CD4-positive, CD25-positive, alpha-beta regulatory T cell (primary cell): ENCODE data around the gene MYO19. TPM values are rescaled to one million over a fixed set of nuclear protein-coding genes. Genes with fewer than 3 reads are reported as not detected.

Experiments
- ATAC-seq, 2 donors: fragments of 150-1000 bp; cut with Tn5 transposase; one replicate each; pipeline ENCODE4 v1.10.0; 2021; ENCODE audit warnings: low read depth in 2 of 2, moderate number of reproducible peaks in 2 of 2, moderate library complexity in 1 of 2
- DNase-seq, 3 donors: peaks; one replicate each; pipeline versions ENCODE4 v3.0.0 to v3.0.0-alpha.2; 2012 to 2022; ENCODE audit warnings: mixed read lengths in 1 of 3
- H3K27ac ChIP-seq: one replicate; pipeline ENCODE4 v1.7.0; 2013; ENCODE audit warnings: mild to moderate bottlenecking, low read length; ENCODE audit not compliant: insufficient read depth, poor library complexity, severe bottlenecking
- H3K27me3 ChIP-seq: one replicate; pipeline ENCODE4 v1.7.0; 2013; ENCODE audit warnings: low read length; ENCODE audit not compliant: control insufficient read depth, insufficient read depth
- H3K36me3 ChIP-seq: one replicate; pipeline ENCODE4 v1.7.0; 2013; ENCODE audit warnings: mild to moderate bottlenecking, low read length, moderate library complexity; ENCODE audit not compliant: control insufficient read depth, insufficient read depth
- H3K4me1 ChIP-seq: 2 replicates; pipeline ENCODE4 v1.7.0; 2013; ENCODE audit warnings: mild to moderate bottlenecking, low read length; ENCODE audit not compliant: insufficient read depth, control insufficient read depth, poor library complexity, severe bottlenecking
- H3K4me3 ChIP-seq: one replicate; pipeline ENCODE4 v1.7.0; 2013; ENCODE audit warnings: low read depth, mild to moderate bottlenecking, low read length, moderate library complexity
- H3K9me3 ChIP-seq, 2 experiments: 1 replicate in 1 of 2; 2 replicates in 1 of 2; pipeline ENCODE4 v1.7.0; 2013; ENCODE audit warnings: low read length in 2 of 2, mild to moderate bottlenecking in 1 of 2, moderate library complexity in 1 of 2; ENCODE audit not compliant: control insufficient read depth in 2 of 2
- H3K27ac Mint-ChIP-seq, 3 donors: one replicate each; pipeline ENCODE4 v1.8.0; 2020 to 2022; ENCODE audit warnings: mild to moderate bottlenecking in 3 of 3, mixed read lengths in 3 of 3, moderate library complexity in 2 of 3
- H3K27me3 Mint-ChIP-seq: one replicate; pipeline ENCODE4 v1.8.0; 2022; ENCODE audit warnings: mild to moderate bottlenecking, mixed read lengths
- H3K36me3 Mint-ChIP-seq: one replicate; pipeline ENCODE4 v1.8.0; 2020; ENCODE audit warnings: mixed read lengths
- H3K4me1 Mint-ChIP-seq, 4 donors: one replicate each; pipeline ENCODE4 v1.8.0; 2020 to 2022; ENCODE audit warnings: mixed read lengths in 4 of 4, mild to moderate bottlenecking in 1 of 4
- H3K4me3 Mint-ChIP-seq, 4 donors: one replicate each; pipeline ENCODE4 v1.8.0; 2020 to 2022; ENCODE audit warnings: mild to moderate bottlenecking in 4 of 4, mixed read lengths in 4 of 4, moderate library complexity in 3 of 4
- H3K9me3 Mint-ChIP-seq, 7 donors: one replicate each; pipeline ENCODE4 v1.8.0; 2020 to 2022; ENCODE audit warnings: mixed read lengths in 7 of 7, mild to moderate bottlenecking in 3 of 7, moderate library complexity in 2 of 7
- polyA plus RNA-seq, 4 donors: library from polyadenylated mRNA; unstranded; fragments of 300-500 nt; fragmentation: Illumina TruSeq; gene quantifications; one replicate each; pipeline ENCODE4 v1.2.3, GENCODE V29; 2021
- total RNA-seq: library from RNA; stranded (reverse); gene quantifications from one replicate; pipeline ENCODE4 v1.2.3, GENCODE V29; 2022

The MYO19 gene
- total and polyA plus RNA-seq, 5 donors from 2014 or later: 4.8 to 86.1 (median 6.0) TPM

DNA sequence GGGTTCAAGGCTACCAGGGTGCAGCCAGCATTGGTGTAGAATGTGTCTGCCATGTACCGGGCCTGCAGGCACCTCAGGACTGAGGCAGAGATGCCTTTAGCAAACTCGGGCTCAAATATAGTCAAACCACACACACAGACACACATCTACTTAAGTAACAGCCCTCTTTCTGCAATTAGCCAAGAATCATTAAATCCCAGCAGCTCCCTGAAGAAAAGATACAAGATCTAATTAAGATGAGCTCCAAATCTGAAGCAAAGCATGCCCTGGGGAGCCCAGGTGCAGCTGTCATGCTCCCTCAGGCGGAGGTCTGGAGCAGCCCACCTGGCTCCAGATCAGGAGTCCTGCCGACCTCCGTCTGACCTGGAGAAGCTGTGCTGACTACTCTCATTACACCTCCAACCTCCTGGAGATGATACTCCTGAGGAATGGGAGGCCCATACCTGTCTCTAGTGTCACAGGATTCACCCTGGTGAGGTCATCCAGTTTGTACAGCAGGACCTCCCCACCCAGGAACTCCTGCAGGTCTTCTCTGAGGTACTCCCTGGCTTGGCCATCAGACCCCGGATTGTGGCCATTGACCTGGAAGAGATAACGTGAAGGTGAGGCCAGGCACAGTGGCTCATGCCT, 6.9 kb downstream of the MYO19 start:
- Mint-ChIP-seq H3K36me3 (peaks cover 35% of the 10 kb centered on the region), H3K4me3 (no peak overlapping the region), H3K4me1 (peaks cover 0 to 20% (median 15%) of the 10 kb centered on the region in 4 donors), H3K27ac (no peak overlapping the region), H3K27me3 (no peaks in the 10 kb centered on the region), H3K9me3 (no peaks in the 10 kb centered on the region)
- no peak for DNase-seq
- Histone ChIP-seq H3K36me3 (peaks cover 72% of the 10 kb centered on the region), H3K4me3 (no peak overlapping the region), H3K4me1 (peaks cover 4% of the 10 kb centered on the region), H3K27ac (no peak overlapping the region), H3K27me3 (no peaks in the 10 kb centered on the region), H3K9me3 (no peaks in the 10 kb centered on the region)
- no peak for ATAC-seq

DNA sequence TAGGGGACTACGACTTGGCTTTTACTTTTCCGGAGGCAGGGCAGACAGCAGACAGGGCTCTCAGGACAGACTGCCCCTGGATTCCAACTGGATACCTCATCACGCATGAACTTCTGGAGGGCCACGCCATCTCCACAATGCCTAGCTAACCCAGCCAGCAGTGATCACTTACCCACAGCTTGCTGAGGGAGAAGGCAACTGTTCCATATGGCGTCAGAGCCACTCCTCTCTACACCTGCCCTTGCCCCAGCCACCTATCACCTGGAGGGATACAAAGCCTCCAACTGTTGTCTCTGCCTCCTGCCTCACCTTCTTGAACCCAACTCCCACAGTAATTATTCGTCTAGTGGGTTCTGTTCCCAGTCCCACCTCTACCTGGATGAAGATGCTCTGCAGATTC, 8.8 kb downstream of the MYO19 start:
- Mint-ChIP-seq H3K4me1 (peaks cover 0 to 18% (median 8%) of the 10 kb centered on the region in 4 donors), H3K27ac (peak overlapping the region in 1 of 3 donors; percentile 70), H3K36me3 (peaks cover 35% of the 10 kb centered on the region), H3K4me3 (no peak overlapping the region), H3K27me3 (no peaks in the 10 kb centered on the region), H3K9me3 (no peaks in the 10 kb centered on the region)
- H3K36me3 ChIP-seq: peaks cover 60% of the 10 kb centered on the region
- H3K9me3 ChIP-seq: no peaks in the 10 kb centered on the region
- ATAC-seq (no peak), DNase-seq (no peak)
- H3K27me3 ChIP-seq: no peaks in the 10 kb centered on the region
- H3K4me3 ChIP-seq: no peak overlapping the region
- H3K4me1 ChIP-seq: peaks cover 4% of the 10 kb centered on the region
- H3K27ac ChIP-seq: no peak overlapping the region

- ATAC-seq (no peak), DNase-seq (no peak)
- H3K27me3 ChIP-seq: no peaks in the 10 kb centered on the region
- Mint-ChIP-seq H3K9me3 (no peaks in the 10 kb centered on the region), H3K27me3 (no peaks in the 10 kb centered on the region), H3K27ac (peak overlapping the region in 1 of 3 donors; percentile 73), H3K4me3 (no peak overlapping the region), H3K36me3 (peaks cover 41% of the 10 kb centered on the region), H3K4me1 (peaks cover 0 to 18% (median 10%) of the 10 kb centered on the region in 4 donors)
- peaks cover 4% of the 10 kb centered on the region for H3K4me1 ChIP-seq
- H3K27ac ChIP-seq: no peak overlapping the region
- H3K9me3 ChIP-seq: no peaks in the 10 kb centered on the region
- H3K36me3 ChIP-seq: peaks cover 61% of the 10 kb centered on the region
- no peak overlapping the region for H3K4me3 ChIP-seq
Measured at GRCh38 chr17:36525113-36525512, 9.6 kb downstream of the MYO19 start.

DNA sequence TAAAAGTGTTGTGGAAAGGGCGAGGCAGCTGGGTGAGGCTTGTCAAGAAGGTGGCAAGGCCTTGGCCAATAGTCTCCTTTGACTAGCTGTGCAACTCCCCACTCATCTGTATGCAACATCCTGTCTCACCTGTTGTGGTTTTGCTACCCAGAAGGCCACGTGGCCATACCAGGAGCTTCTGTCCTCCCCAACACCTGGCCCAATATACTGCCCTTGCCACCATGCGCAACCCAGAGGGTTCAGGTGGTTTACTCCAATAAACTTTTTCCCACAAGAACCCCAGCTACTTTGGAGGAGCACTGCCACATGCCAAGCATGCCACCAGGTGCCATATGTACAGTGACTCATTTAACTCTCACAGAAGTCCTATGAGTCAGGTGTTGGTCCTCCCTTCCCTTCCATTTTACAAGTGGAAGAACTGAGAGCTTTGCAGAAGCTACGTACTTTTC, 10.2 kb downstream of the MYO19 start:
- H3K36me3 Mint-ChIP-seq: peaks cover 40% of the 10 kb centered on the region
- peaks cover 0 to 16% (median 10%) of the 10 kb centered on the region in 4 donors for H3K4me1 Mint-ChIP-seq
- Histone ChIP-seq H3K4me3 (no peak overlapping the region), H3K4me1 (peaks cover 4% of the 10 kb centered on the region), H3K36me3 (peaks cover 55% of the 10 kb centered on the region), H3K27me3 (no peaks in the 10 kb centered on the region), H3K9me3 (no peaks in the 10 kb centered on the region), H3K27ac (no peak overlapping the region)
- H3K9me3 Mint-ChIP-seq: no peaks in the 10 kb centered on the region
- DNase-seq (peak in 1 of 3 donors; percentile 37), ATAC-seq (peak in 1 of 2 donors; percentile 22)
- H3K27ac Mint-ChIP-seq: peak overlapping the region in 2 of 3 donors; percentile 43 to 75
- H3K27me3 Mint-ChIP-seq: no peaks in the 10 kb centered on the region
- H3K4me3 Mint-ChIP-seq: no peak overlapping the region

GRCh38 chr17:36523113-36523512, 11.6 kb downstream of the MYO19 start:
- Mint-ChIP-seq H3K27me3 (no peaks in the 10 kb centered on the region), H3K4me3 (no peak overlapping the region), H3K9me3 (no peaks in the 10 kb centered on the region), H3K27ac (no peak overlapping the region), H3K36me3 (peaks cover 45% of the 10 kb centered on the region), H3K4me1 (peaks cover 0 to 16% (median 10%) of the 10 kb centered on the region in 4 donors)
- Histone ChIP-seq H3K4me3 (no peak overlapping the region), H3K27ac (no peak overlapping the region), H3K4me1 (peaks cover 4% of the 10 kb centered on the region), H3K27me3 (no peaks in the 10 kb centered on the region), H3K9me3 (no peaks in the 10 kb centered on the region), H3K36me3 (peaks cover 44% of the 10 kb centered on the region)
- no peak for ATAC-seq
- no peak for DNase-seq

DNA sequence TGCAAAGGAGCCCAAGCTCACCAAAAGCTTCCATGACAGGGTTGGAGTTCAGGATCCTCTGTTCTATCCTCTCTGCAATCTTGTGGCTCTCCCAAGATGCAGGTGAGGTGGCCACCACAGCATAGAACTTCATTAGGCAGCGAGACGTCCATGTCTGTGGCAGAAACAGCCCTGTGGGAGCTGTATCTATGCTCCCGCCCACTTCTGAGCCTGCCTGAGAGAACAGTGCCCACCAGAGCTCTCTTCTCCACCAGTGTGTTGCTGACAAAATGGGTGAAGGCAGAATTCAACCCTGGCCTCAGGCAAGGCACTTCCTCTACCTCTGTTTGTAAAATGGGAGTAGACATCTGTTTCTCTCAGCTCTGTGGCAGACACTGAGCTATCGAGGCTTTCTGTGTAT, 18.8 kb downstream of the MYO19 start:
- H3K4me1 Mint-ChIP-seq: peaks cover 0 to 5% (median 2%) of the 10 kb centered on the region in 4 donors
- no peaks in the 10 kb centered on the region for H3K9me3 ChIP-seq
- ATAC-seq (no peak), DNase-seq (no peak)
- no peaks in the 10 kb centered on the region for H3K27me3 Mint-ChIP-seq
- peaks cover 23% of the 10 kb centered on the region for H3K36me3 Mint-ChIP-seq
- H3K4me1 ChIP-seq: no peaks in the 10 kb centered on the region
- H3K9me3 Mint-ChIP-seq: no peaks in the 10 kb centered on the region
- no peak overlapping the region for H3K27ac ChIP-seq
- H3K36me3 ChIP-seq: peaks cover 11% of the 10 kb centered on the region
- H3K27me3 ChIP-seq: no peaks in the 10 kb centered on the region
- no peak overlapping the region for H3K27ac Mint-ChIP-seq
- H3K4me3 ChIP-seq: no peak overlapping the region
- H3K4me3 Mint-ChIP-seq: no peak overlapping the region

DNA sequence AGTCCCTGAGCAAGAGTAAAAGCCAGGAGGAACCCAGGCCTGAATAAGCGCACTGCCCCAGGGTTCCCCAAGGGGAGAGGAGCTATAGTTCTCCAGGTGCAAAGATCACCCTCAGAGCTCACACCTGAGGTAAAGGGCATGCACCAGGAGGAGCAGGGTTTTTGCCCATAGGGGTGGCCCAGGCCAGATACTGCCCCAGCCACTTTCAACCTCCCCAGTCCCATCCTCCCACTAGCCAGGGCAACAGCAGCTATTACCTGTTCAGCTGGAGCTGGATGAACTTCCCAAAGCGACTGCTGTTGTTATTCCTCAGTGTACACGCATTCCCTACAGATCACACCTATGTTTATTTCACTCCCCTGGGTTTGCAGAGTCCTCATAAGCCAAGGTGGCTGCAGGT, 19.8 kb downstream of the MYO19 start:
- H3K9me3 ChIP-seq: no peaks in the 10 kb centered on the region
- H3K36me3 ChIP-seq: peaks cover 12% of the 10 kb centered on the region
- Mint-ChIP-seq H3K4me3 (no peak overlapping the region), H3K4me1 (peaks cover 0 to 5% (median 0%) of the 10 kb centered on the region in 4 donors), H3K9me3 (no peaks in the 10 kb centered on the region), H3K27me3 (no peaks in the 10 kb centered on the region), H3K27ac (no peak overlapping the region), H3K36me3 (peaks cover 23% of the 10 kb centered on the region)
- no peaks in the 10 kb centered on the region for H3K4me1 ChIP-seq
- no peak for DNase-seq
- H3K4me3 ChIP-seq: no peak overlapping the region
- ATAC-seq: no peak
- no peaks in the 10 kb centered on the region for H3K27me3 ChIP-seq
- H3K27ac ChIP-seq: no peak overlapping the region

GRCh38 chr17:36512641-36513040, 22.0 kb downstream of the MYO19 start:
- no peaks in the 10 kb centered on the region for H3K4me1 ChIP-seq
- H3K27ac ChIP-seq: no peak overlapping the region
- Mint-ChIP-seq H3K9me3 (no peaks in the 10 kb centered on the region), H3K4me1 (peaks cover 0 to 5% (median 0%) of the 10 kb centered on the region in 4 donors), H3K27me3 (no peaks in the 10 kb centered on the region), H3K4me3 (no peak overlapping the region), H3K27ac (peak overlapping the region in 2 of 3 donors; percentile 41 to 55), H3K36me3 (peaks cover 20% of the 10 kb centered on the region)
- ATAC-seq (no peak), DNase-seq (no peak)
- H3K27me3 ChIP-seq: no peaks in the 10 kb centered on the region
- no peak overlapping the region for H3K4me3 ChIP-seq
- H3K9me3 ChIP-seq: no peaks in the 10 kb centered on the region
- peaks cover 13% of the 10 kb centered on the region for H3K36me3 ChIP-seq
